ENCODE measurements around the gene PXN.
A peak's percentile ranks its signal among the peaks of the same experiment; 100 is the strongest.

Gene PXN

GRCh38 chr12:120290609-120291305 lies 25.2 kb upstream of the PXN start:
- H3K4me3 ChIP-seq (ENCODE audit: low read depth, low read length), result peak overlapping the region; percentile 55
- DNase-seq, result no peak
- no peak for TF ChIP-seq CTCF (IDR thresholded peaks at IDR 0.05; ENCODE audit: low read depth, low read length)
- H3K27me3 ChIP-seq, result no peaks in the 10 kb centered on the region
- no peaks in the 10 kb centered on the region; the same call in 1 of the 2 replicates for H3K4me1 ChIP-seq
- H3K9me3 ChIP-seq, result no peaks in the 10 kb centered on the region
- no peaks in the 10 kb centered on the region for H3K36me3 ChIP-seq

GRCh38 chr12:120287491-120287890 lies 22.0 kb upstream of the PXN start:
- no peak for TF ChIP-seq CTCF (IDR thresholded peaks at IDR 0.05; ENCODE audit: low read depth, low read length)
- no peak overlapping the region for H3K4me3 ChIP-seq (ENCODE audit: low read depth, low read length)
- H3K36me3 ChIP-seq, result no peaks in the 10 kb centered on the region
- DNase-seq, result no peak
- H3K9me3 ChIP-seq, result no peaks in the 10 kb centered on the region
- no peaks in the 10 kb centered on the region for H3K4me1 ChIP-seq
- no peaks in the 10 kb centered on the region for H3K27me3 ChIP-seq

GRCh38 chr12:120286768-120287490 lies 21.4 kb upstream of the PXN start:
- no peak for DNase-seq
- no peaks in the 10 kb centered on the region for H3K4me1 ChIP-seq
- no peak overlapping the region for H3K4me3 ChIP-seq (ENCODE audit: low read depth, low read length)

GRCh38 chr12:120284381-120284780 lies 18.9 kb upstream of the PXN start:
- H3K4me3 ChIP-seq (ENCODE audit: low read depth, low read length), result no peak overlapping the region
- no peak for TF ChIP-seq CTCF (IDR thresholded peaks at IDR 0.05; ENCODE audit: low read depth, low read length)
- no peak for DNase-seq
- no peaks in the 10 kb centered on the region for H3K9me3 ChIP-seq
- H3K36me3 ChIP-seq, result no peaks in the 10 kb centered on the region
- no peaks in the 10 kb centered on the region for H3K27me3 ChIP-seq
- H3K4me1 ChIP-seq, result no peaks in the 10 kb centered on the region

More at GRCh38 chr12:120286768-120287490, 21.4 kb upstream of the PXN start:
- no peak for TF ChIP-seq CTCF (IDR thresholded peaks at IDR 0.05; ENCODE audit: low read depth, low read length)
- Histone ChIP-seq H3K27me3 (no peaks in the 10 kb centered on the region), H3K9me3 (no peaks in the 10 kb centered on the region), H3K36me3 (no peaks in the 10 kb centered on the region)

- TF ChIP-seq CTCF (IDR thresholded peaks at IDR 0.05; ENCODE audit: low read depth, low read length), result no peak
- no peak for DNase-seq
- H3K9me3 ChIP-seq, result no peaks in the 10 kb centered on the region
- no peak overlapping the region for H3K4me3 ChIP-seq (ENCODE audit: low read depth, low read length)
- no peaks in the 10 kb centered on the region for H3K4me1 ChIP-seq
- no peaks in the 10 kb centered on the region for H3K36me3 ChIP-seq
- H3K27me3 ChIP-seq, result no peaks in the 10 kb centered on the region
These were observed 17.8 kb upstream of the PXN start for GRCh38 chr12:120283318-120283717.

All from BE2C (cell line).